WERI-Rb-1 (cell line): ENCODE results near the gene SCN4B.
A peak's percentile ranks its signal among the peaks of the same experiment; 100 is the strongest.

Experiments
- DNase-seq: peaks from one replicate; pipeline ENCODE4 v3.0.0-alpha.2; 2020
- H3K27ac ChIP-seq: fragments of 250-450 bp; sonication (Bioruptor Pico); 2 replicates; pipeline ENCODE4 v1.5.1; 2020; ENCODE audit warnings: mild to moderate bottlenecking, moderate library complexity
- H3K27me3 ChIP-seq: fragments of 250-450 bp; sonication (Bioruptor Pico); 2 replicates; pipeline ENCODE4 v1.5.1; 2021; ENCODE audit warnings: mild to moderate bottlenecking, low read depth, moderate library complexity; ENCODE audit not compliant: insufficient read depth, severe bottlenecking
- H3K36me3 ChIP-seq: fragments of 250-450 bp; sonication (Bioruptor Pico); 2 replicates; pipeline ENCODE4 v1.5.1; 2020; ENCODE audit warnings: mild to moderate bottlenecking, moderate library complexity
- H3K4me3 ChIP-seq: 2 replicates; pipeline ENCODE4 v1.5.1; 2011; ENCODE audit warnings: low read depth, mild to moderate bottlenecking, control low read depth, low read length
- H3K9me3 ChIP-seq: fragments of 250-450 bp; sonication (Bioruptor Pico); 2 replicates; pipeline ENCODE4 v1.5.1; 2021; ENCODE audit warnings: mild to moderate bottlenecking, moderate library complexity; ENCODE audit not compliant: severe bottlenecking
- CTCF ChIP-seq: IDR thresholded peaks from 2 replicates; pipeline ENCODE4 v1.5.1; 2011; ENCODE audit warnings: low read depth, mild to moderate bottlenecking, control low read depth, inconsistent platforms, low read length

The SCN4B gene

GRCh38 chr11:118152552-118153471 is at the start of gene SCN4B:
Gene SCN4B (minus strand): TSS chr11:118152823. CDS start chr11:118152673, 150 bp downstream.
- TF ChIP-seq CTCF: no peak
- no peaks in the 10 kb centered on the region for H3K36me3 ChIP-seq
- H3K27me3 ChIP-seq: no peaks in the 10 kb centered on the region
- H3K4me3 ChIP-seq: peak within 1 kb of the TSS; percentile 49
- DNase-seq: peak; percentile 82
- H3K9me3 ChIP-seq: no peaks in the 10 kb centered on the region
- peak within 1 kb of the TSS; percentile 45 for H3K27ac ChIP-seq

- DNase-seq: no peak
- no peak overlapping the region for H3K4me3 ChIP-seq
- no peak overlapping the region for H3K27ac ChIP-seq
- no peaks in the 10 kb centered on the region for H3K9me3 ChIP-seq
- no peaks in the 10 kb centered on the region for H3K36me3 ChIP-seq
- no peak for TF ChIP-seq CTCF
- no peaks in the 10 kb centered on the region for H3K27me3 ChIP-seq
Measured at GRCh38 chr11:118201966-118202365, 49.3 kb upstream of the SCN4B start.

GRCh38 chr11:118200901-118201680 is 48.5 kb upstream of the SCN4B start:
- no peak overlapping the region for H3K27ac ChIP-seq
- no peaks in the 10 kb centered on the region for H3K27me3 ChIP-seq
- no peak for DNase-seq

GRCh38 chr11:118200497-118200896 is 47.9 kb upstream of the SCN4B start:
- H3K27ac ChIP-seq: no peak overlapping the region

More at GRCh38 chr11:118200901-118201680, 48.5 kb upstream of the SCN4B start:
- no peaks in the 10 kb centered on the region for H3K9me3 ChIP-seq
- H3K36me3 ChIP-seq: no peaks in the 10 kb centered on the region
- H3K4me3 ChIP-seq: no peak overlapping the region
- no peak for TF ChIP-seq CTCF

GRCh38 chr11:118199135-118199534 is 46.5 kb upstream of the SCN4B start:
- no peak overlapping the region for H3K27ac ChIP-seq
- TF ChIP-seq CTCF: no peak
- no peaks in the 10 kb centered on the region for H3K36me3 ChIP-seq
- no peak overlapping the region for H3K4me3 ChIP-seq
- no peak for DNase-seq
- no peaks in the 10 kb centered on the region for H3K9me3 ChIP-seq
- no peaks in the 10 kb centered on the region for H3K27me3 ChIP-seq

More at GRCh38 chr11:118200497-118200896, 47.9 kb upstream of the SCN4B start:
- H3K27me3 ChIP-seq: no peaks in the 10 kb centered on the region
- no peaks in the 10 kb centered on the region for H3K36me3 ChIP-seq
- no peak for TF ChIP-seq CTCF
- no peak for DNase-seq
- H3K4me3 ChIP-seq: no peak overlapping the region
- H3K9me3 ChIP-seq: no peaks in the 10 kb centered on the region
